ENCODE measurements around the gene GNG11.

DNA sequence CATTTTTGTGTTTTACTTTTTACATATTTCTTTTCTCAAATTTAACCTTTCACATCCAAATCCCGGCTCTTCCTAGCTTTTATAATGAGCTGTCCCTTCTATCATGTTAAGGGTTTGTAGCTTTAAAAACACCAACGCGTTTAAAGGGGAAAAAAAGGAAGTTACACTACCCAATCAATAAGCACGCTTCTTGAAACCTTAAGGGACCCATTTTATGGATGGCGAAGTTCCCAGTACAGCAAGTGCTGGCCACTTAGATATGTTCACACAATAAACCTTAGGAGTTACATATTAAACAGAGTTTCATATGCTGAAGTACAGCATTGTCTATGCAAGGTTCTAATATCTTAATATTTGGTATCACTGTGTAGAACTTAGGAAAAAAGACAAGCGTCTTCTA, 1.8 kb downstream of the GNG11 start:
- TF ChIP-seq POLR2A (IDR thresholded peaks at IDR 0.05) (no peak), POLR2AphosphoS5 (IDR thresholded peaks at IDR 0.05) (no peak), EP300 (IDR thresholded peaks at IDR 0.05) (no peak)
